Retinal pigment epithelial cell (primary cell): Measurements from ENCODE around the gene TOMM40L.

ENCODE experiments used
- DNase-seq: peaks from one replicate; pipeline ENCODE4 v3.0.0-alpha.2; 2010; ENCODE audit warnings: low read depth
- H3K4me3 ChIP-seq: 2 replicates; pipeline ENCODE4 v1.5.1; 2011; ENCODE audit warnings: mild to moderate bottlenecking, low read length, control low read depth, moderate library complexity
- TF ChIP-seq, protein P1 (sequence below): conservative IDR thresholded peaks from 2 replicates; pipeline ENCODE4 v1.5.1; 2011; ENCODE audit warnings: low read depth, low read length, control low read depth, inconsistent platforms

The TOMM40L gene

DNA sequence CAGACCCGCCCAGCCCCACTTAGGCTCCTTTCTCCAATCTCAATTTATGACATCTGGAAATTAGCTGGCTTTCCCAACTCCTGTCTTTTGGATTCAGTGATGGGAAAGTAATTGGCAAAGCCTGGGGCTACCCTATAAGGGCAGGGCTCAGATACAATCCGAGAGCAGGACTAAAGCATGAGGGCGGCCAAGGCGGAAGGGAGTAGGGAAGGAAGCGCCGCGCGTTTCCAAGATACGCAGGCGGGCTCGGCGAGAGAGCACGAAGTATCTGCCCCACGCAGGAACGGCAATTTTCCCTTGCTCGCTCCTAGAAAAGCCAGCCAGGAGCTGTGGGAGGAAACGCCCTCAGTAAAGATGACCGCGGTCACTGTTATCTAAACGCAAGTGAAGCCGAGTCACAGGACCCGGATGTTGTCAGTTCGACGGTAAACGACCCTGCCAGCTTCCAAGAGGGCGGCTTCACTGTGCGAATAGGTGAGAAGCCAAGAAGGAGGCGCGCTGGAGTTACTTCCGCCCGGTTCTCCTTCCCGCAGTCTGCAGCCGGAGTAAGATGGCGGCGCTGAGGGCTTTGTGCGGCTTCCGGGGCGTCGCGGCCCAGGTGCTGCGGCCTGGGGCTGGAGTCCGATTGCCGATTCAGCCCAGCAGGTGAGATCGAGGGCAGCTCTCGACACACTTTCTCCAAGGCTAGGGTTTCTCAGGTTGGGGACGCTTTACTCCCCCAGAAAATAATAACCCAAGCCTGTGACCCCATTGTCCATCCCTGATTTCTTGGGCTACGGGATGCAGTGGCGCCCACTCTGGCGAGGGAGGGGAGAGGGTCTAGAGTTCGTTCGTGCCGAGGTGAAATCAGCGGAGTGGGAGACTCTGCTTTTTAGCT lies 23.8 kb upstream of the TOMM40L start, which contains the start of gene NDUFS2:
Gene NDUFS2, plus strand, starts transcription at position 532 of the 877 bp plus-strand sequence. Its CDS starts 19 bp downstream, at position 551.
- peak within 1 kb of the TSS; percentile 95 for H3K4me3 ChIP-seq
- TF ChIP-seq, protein P1, sequence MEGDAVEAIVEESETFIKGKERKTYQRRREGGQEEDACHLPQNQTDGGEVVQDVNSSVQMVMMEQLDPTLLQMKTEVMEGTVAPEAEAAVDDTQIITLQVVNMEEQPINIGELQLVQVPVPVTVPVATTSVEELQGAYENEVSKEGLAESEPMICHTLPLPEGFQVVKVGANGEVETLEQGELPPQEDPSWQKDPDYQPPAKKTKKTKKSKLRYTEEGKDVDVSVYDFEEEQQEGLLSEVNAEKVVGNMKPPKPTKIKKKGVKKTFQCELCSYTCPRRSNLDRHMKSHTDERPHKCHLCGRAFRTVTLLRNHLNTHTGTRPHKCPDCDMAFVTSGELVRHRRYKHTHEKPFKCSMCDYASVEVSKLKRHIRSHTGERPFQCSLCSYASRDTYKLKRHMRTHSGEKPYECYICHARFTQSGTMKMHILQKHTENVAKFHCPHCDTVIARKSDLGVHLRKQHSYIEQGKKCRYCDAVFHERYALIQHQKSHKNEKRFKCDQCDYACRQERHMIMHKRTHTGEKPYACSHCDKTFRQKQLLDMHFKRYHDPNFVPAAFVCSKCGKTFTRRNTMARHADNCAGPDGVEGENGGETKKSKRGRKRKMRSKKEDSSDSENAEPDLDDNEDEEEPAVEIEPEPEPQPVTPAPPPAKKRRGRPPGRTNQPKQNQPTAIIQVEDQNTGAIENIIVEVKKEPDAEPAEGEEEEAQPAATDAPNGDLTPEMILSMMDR: peak; percentile 55
- DNase-seq: peak; percentile 96

DNA sequence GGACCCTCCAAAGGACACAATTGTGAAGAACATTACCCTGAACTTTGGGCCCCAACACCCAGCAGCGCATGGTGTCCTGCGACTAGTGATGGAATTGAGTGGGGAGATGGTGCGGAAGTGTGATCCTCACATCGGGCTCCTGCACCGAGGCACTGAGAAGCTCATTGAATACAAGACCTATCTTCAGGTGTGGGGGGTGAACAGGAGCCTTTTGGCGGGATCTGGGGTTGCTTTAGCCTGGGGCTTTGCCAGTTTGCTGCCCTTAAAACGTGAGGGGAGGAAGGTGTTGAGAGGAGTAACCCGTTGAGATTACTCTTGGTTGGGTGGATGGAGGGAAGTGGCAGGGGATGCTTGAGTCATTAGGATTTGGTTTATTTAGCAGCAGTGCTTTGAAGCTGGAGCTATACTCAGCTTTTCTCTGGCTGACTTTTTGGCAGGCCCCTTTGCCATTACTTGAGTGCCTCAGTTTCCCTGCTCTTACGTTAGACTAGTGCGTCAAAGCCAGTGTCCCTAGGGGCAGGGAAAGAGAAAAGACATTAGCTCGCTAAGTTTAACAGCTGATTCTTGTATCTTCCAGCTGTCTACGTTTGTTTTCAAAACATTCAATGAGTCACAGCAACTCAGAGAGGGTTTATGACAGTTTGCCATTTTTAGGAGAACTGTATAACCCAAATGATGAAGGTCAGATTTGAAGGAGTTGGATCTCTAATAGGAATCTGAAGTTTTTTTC lies 19.3 kb upstream of the TOMM40L start:
- no peak for DNase-seq
- TF ChIP-seq, protein P1: no peak

DNA sequence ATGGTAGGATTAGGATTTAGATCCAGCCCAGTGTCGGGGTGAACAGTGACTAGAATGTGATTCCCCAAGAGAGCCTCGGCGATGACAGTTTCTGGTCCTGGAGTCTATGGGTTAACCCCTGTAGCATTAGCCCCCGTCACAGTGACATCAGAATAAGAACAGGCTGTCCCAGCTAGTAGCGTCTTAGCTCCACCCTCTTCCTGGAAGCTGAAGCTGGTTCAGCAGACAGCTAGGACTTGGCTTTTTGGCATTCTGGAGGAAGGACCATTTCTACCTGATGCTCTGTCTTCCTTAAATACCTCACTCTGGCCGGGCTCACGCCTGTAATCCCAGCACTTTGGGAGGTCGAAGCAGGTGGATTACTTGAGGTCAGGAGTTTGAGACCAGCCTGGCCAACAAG lies 18.7 kb upstream of the TOMM40L start:
- DNase-seq: no peak
- H3K4me3 ChIP-seq: no peak overlapping the region

More for the DNA sequence above, 19.3 kb upstream of the TOMM40L start:
- no peak overlapping the region for H3K4me3 ChIP-seq

DNA sequence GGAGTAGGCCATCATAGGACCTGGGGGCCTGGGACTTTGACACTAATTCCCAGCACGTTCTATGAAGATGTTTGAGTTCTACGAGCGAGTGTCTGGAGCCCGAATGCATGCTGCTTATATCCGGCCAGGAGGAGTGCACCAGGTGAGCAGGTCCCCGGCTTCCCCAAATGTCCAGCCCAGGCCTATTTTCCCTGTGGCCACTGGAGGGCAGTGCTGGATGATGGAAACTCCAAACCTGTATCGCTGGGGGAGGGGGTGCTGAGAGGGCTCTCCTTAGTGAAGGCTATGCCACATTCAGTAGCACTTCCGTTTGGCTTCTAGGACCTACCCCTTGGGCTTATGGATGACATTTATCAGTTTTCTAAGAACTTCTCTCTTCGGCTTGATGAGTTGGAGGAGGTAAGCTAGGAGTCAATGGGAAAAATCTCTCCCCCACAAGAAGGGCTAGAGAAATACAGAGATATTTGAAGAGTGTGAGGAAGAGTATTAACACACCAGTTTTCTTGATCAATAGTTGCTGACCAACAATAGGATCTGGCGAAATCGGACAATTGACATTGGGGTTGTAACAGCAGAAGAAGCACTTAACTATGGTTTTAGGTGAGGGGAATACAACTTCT lies 16.0 kb upstream of the TOMM40L start:
- TF ChIP-seq, protein P1: peak; percentile 97
- no peak for DNase-seq
- H3K4me3 ChIP-seq: no peak overlapping the region

More for the DNA sequence above, 18.7 kb upstream of the TOMM40L start:
- TF ChIP-seq, protein P1: no peak

DNA sequence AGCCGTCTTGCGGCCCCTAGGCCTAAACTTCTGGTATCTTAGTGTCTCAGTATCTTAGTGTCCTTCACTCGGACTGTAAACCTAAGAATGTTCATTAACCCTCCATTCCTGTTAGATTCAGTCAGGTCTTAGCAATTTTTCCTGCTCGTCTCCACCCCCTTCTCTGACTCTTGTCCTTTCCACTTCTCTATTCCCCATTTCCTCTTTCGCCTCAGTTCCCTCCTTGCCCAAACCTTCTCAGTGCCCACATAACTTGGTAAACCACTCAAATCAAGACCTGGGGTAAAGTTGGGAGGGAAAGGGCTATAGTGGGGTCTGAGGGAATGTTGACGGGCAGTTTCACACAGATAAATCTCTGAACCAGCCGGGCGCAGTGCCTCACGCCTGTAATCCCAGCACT lies 11.5 kb upstream of the TOMM40L start:
- TF ChIP-seq, protein P1: no peak
- DNase-seq: no peak
- no peak overlapping the region for H3K4me3 ChIP-seq

DNA sequence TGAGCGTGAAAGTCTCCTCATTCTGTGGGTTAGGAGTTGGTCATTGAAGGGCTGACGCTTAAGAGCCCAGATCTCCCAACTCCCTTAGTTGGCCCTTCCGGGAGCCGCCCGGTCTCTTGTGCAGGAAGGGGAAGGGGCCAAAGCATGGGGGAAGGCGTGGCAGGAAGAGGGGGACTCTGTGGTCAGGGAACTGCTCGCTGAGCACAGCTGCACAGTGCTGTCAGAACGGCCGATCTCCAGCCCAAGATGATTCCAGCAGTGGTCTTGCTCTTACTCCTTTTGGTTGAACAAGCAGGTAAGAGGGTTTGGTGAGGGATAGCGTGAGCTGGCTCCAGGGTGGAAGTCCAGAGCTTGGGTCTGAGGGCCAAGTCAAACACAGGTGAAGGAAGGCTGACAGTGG lies 10.8 kb upstream of the TOMM40L start, which contains the start of gene FCER1G:
Gene FCER1G, plus strand, starts transcription at position 220 of the 400 bp plus-strand sequence. Its CDS starts 27 bp downstream, at position 247.
- no peak for DNase-seq
- TF ChIP-seq, protein P1: no peak
- no peak within 1 kb of the TSS for H3K4me3 ChIP-seq
